GM18505 (cell line): ENCODE data around the gene ZYX.

Experiments
- ATAC-seq: cut with Tn5 transposase; IDR thresholded peaks from one replicate; pipeline ENCODE4 v1.9.1; 2021; ENCODE audit not compliant: unreplicated experiment
- POLR2A ChIP-seq: IDR thresholded peaks from 4 replicates; pipeline ENCODE4 v1.6.1; 2011; ENCODE audit warnings: borderline replicate concordance; ENCODE audit not compliant: insufficient read depth, insufficient read length; ENCODE audit errors: extremely low read depth

ZYX gene

GRCh38 chr7:143437578-143437977 lies 56.4 kb downstream of the ZYX start:
- ATAC-seq: no peak
- no peak for TF ChIP-seq POLR2A

GRCh38 chr7:143439866-143440265 lies 58.7 kb downstream of the ZYX start:
- TF ChIP-seq POLR2A: no peak
- no peak for ATAC-seq
